ENCODE measurements around the gene PNPLA7. TPM values are rescaled to one million over a fixed set of nuclear protein-coding genes. Genes with fewer than 3 reads are reported as not detected.

The PNPLA7 gene
- total and polyA plus RNA-seq, 2 of the 8 experiments (the other 6 are each of a cell fraction or from before 2014, with no cell fraction given): 0.35 to 0.47 TPM

DNA sequence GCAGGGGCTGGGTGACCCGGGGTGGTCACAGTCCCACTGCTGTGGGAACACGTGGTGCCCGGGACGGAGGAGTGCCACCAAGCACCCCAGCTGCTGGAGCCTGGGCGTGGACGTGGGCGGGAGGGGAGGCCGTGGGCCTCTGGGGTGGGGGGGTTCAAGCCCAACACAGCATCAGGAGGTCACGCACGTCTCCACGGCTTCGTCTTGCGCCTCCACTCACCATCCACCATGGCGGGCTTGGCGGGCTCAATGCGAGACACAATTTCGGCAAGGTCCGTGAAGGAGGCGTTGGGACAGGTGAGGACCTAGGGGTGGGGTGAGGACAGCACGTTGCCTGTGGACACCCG lies 88.9 kb downstream of the PNPLA7 start:
- no peak for FAIRE-seq
- no peak for TF ChIP-seq YY1 (IDR thresholded peaks at IDR 0.05; ENCODE audit: low read depth, low read length)
- no peak for TF ChIP-seq GABPA (IDR thresholded peaks at IDR 0.05; ENCODE audit: borderline replicate concordance, insufficient read depth, low read length)
- TF ChIP-seq SP2 (IDR thresholded peaks at IDR 0.05; ENCODE audit: low read length): no peak
- no peak for TF ChIP-seq BACH1 (IDR thresholded peaks at IDR 0.05; ENCODE audit: low read length)
- no peak for TF ChIP-seq GTF2F1 (IDR thresholded peaks at IDR 0.05; ENCODE audit: borderline replicate concordance, low read depth, low read length)
- no peak for TF ChIP-seq TAF1 (IDR thresholded peaks at IDR 0.05; ENCODE audit: low read depth, low read length)
- TF ChIP-seq TCF12 (IDR thresholded peaks at IDR 0.05; ENCODE audit: low read depth, low read length): no peak
- TF ChIP-seq BRCA1 (IDR thresholded peaks at IDR 0.05; ENCODE audit: low read depth, low read length): no peak
- no peak for TF ChIP-seq SIRT6 (IDR thresholded peaks at IDR 0.05; ENCODE audit: low read length)
- TF ChIP-seq SP4 (IDR thresholded peaks at IDR 0.05; ENCODE audit: low read length): no peak
- no peak for TF ChIP-seq NRF1 (IDR thresholded peaks at IDR 0.05; ENCODE audit: low read depth, low read length)
- TF ChIP-seq, protein P1, sequence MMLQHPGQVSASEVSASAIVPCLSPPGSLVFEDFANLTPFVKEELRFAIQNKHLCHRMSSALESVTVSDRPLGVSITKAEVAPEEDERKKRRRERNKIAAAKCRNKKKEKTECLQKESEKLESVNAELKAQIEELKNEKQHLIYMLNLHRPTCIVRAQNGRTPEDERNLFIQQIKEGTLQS (IDR thresholded peaks at IDR 0.05; ENCODE audit: insufficient read depth, low read depth, low read length): no peak
- no peak for TF ChIP-seq POLR2AphosphoS5 (IDR thresholded peaks at IDR 0.05; ENCODE audit: low read depth, low read length)
- no peak for TF ChIP-seq SRF (IDR thresholded peaks at IDR 0.05; ENCODE audit: low read depth, low read length)
- no peak for TF ChIP-seq EP300 (IDR thresholded peaks at IDR 0.05; ENCODE audit: borderline replicate concordance in 1 of 2, low read depth in 2 of 2, low read length in 2 of 2)

More for the DNA sequence above, 88.9 kb downstream of the PNPLA7 start:
- Histone ChIP-seq H3K79me1 (ENCODE audit: low read depth, low read length) (peaks cover 3% of the 10 kb centered on the region; the same call in 1 of the 2 replicates), H3K79me2 (ENCODE audit: control insufficient read depth in 1 of 2, insufficient read depth in 2 of 2, low read length in 2 of 2) (no peaks in the 10 kb centered on the region; a peak in 1 of 4 replicates), H3K4ac (replicated peaks; ENCODE audit: insufficient read length, low read depth, low read length) (no peak overlapping the region), H3K9me3 (ENCODE audit: insufficient read depth in 2 of 2, low read depth in 1 of 2, low read length in 1 of 2) (no peaks in the 10 kb centered on the region; a peak in 1 of 4 replicates), H3K27me3 (replicated peaks in 1 of 4; ENCODE audit: control insufficient read depth in 3 of 4, extremely low read depth in 1 of 4, insufficient read depth in 3 of 4, low read length in 3 of 4) (peaks cover 0 to 19% (median 13%) of the 10 kb centered on the region in 4 experiments; a peak in 5 of 7 replicates), H3K14ac (ENCODE audit: insufficient read length) (no peak overlapping the region), H3K56ac (replicated peaks; ENCODE audit: insufficient read length, low read depth, low read length) (no peak overlapping the region), H3K27ac (ENCODE audit: low read depth, low read length) (no peak overlapping the region), H3K9ac (replicated peaks in 1 of 4; ENCODE audit: extremely low read depth in 1 of 4, low read depth in 3 of 4, low read length in 3 of 4) (no peak overlapping the region), H4K5ac (ENCODE audit: insufficient read length, low read depth, low read length) (no peak overlapping the region), H3K36me3 (ENCODE audit: control insufficient read depth in 2 of 4, insufficient read depth in 4 of 4, low read length in 3 of 4) (peaks cover 0 to 4% (median 3%) of the 10 kb centered on the region in 4 experiments; a peak in 5 of 8 replicates), H2BK15ac (ENCODE audit: low read length) (no peak overlapping the region), H2BK12ac (ENCODE audit: low read depth, low read length) (peak overlapping the region; percentile 80; the same call in 1 of the 2 replicates), H3K4me3 (ENCODE audit: extremely low read depth in 1 of 4, insufficient read depth in 2 of 4, low read depth in 3 of 4, low read length in 4 of 4) (no peak overlapping the region), H2BK5ac (ENCODE audit: low read depth, low read length) (no peak overlapping the region), H2BK20ac (ENCODE audit: low read length) (no peak overlapping the region), H2AFZ (ENCODE audit: low read length) (no peak overlapping the region), H4K20me1 (replicated peaks in 1 of 2; ENCODE audit: control insufficient read depth in 1 of 2, insufficient read depth in 2 of 2, low read length in 2 of 2) (peaks cover 0 to 12% of the 10 kb centered on the region in 2 experiments), H3K4me2 (ENCODE audit: insufficient read depth in 1 of 2, low read depth in 2 of 2, low read length in 2 of 2) (peak overlapping the region; percentile 22 to 44; a peak in 1 of 4 replicates), H3K23me2 (ENCODE audit: low read depth, low read length) (peaks cover 8% of the 10 kb centered on the region; the same call in 1 of the 2 replicates), H2AK5ac (ENCODE audit: low read depth, low read length) (peak overlapping the region; percentile 75; the same call in 1 of the 2 replicates), H2BK120ac (replicated peaks; ENCODE audit: low read depth, low read length) (no peak overlapping the region), H3K18ac (ENCODE audit: extremely low read depth, low read length) (no peak overlapping the region), H3K23ac (ENCODE audit: insufficient read length) (no peak overlapping the region), H3K4me1 (replicated peaks in 1 of 4; ENCODE audit: control insufficient read depth in 3 of 4, insufficient read depth in 4 of 4, low read length in 3 of 4) (peaks cover 0 to 18% (median 8%) of the 10 kb centered on the region in 4 experiments; a peak in 6 of 7 replicates), H4K8ac (ENCODE audit: extremely low read depth, insufficient read depth, low read length) (no peak overlapping the region), H4K91ac (replicated peaks; ENCODE audit: insufficient read length, low read length) (no peak overlapping the region)
- no peak for DNase-seq (ENCODE audit: low read depth in 1 of 2, low spot score in 2 of 2)
- CTCF ChIA-PET (ENCODE audit: partially characterized antibody): interaction anchor here (1.0 kb wide), 1 partner anchor 18 kb away, joined by 3 read pairs; no protein-coding TSS in a partner anchor
- POLR2A ChIA-PET (ENCODE audit: partially characterized antibody): no interaction called here
- WGBS, 2 experiments (ENCODE audit: extremely low coverage in 1 of 2, insufficient coverage in 1 of 2, insufficient read length in 1 of 2, insufficient replicate concordance in 2 of 2, low coverage in 1 of 2, low lambda C conversion rate in 2 of 2, missing lambda C conversion rate in 1 of 2): 91% methylated on average over 5 of the region's 21 CpGs; no CpG with 5 or more reads in 1 of the 2 experiments

Data from H1 (cell line).